ENCODE results near the gene EIF1AX. TPM values are rescaled to one million over a fixed set of nuclear protein-coding genes. Genes with fewer than 3 reads are reported as not detected.

The EIF1AX gene
- total RNA-seq, 1 donor from 2014 or later: 23.5 TPM

GRCh38 chrX:20151689-20152088 is 10.1 kb upstream of the EIF1AX start:
- peaks cover 0 to 5% (median 0%) of the 10 kb centered on the region in 3 donors for H3K27me3 ChIP-seq (ENCODE audit: control insufficient read depth in 3 of 3, insufficient read depth in 3 of 3, low read length in 3 of 3)
- no peak overlapping the region for H3K4me3 ChIP-seq (ENCODE audit: low read length in 3 of 3)
- peaks cover 16 to 17% (median 17%) of the 10 kb centered on the region in 3 donors for H3K36me3 ChIP-seq (ENCODE audit: control insufficient read depth in 3 of 3, insufficient read depth in 3 of 3, low read length in 3 of 3)

GRCh38 chrX:20149326-20149725 is 7.7 kb upstream of the EIF1AX start:
- Histone ChIP-seq H3K4me3 (ENCODE audit: low read length in 3 of 3) (no peak overlapping the region), H3K9ac (ENCODE audit: low read depth in 1 of 3, low read length in 3 of 3) (no peak overlapping the region), H3K9me3 (ENCODE audit: control insufficient read depth in 3 of 3, low read length in 3 of 3) (no peaks in the 10 kb centered on the region), H3K27me3 (ENCODE audit: control insufficient read depth in 3 of 3, insufficient read depth in 3 of 3, low read length in 3 of 3) (peaks cover 0 to 5% (median 0%) of the 10 kb centered on the region in 3 donors), H3K4me1 (ENCODE audit: control insufficient read depth in 3 of 3, insufficient read depth in 3 of 3, low read length in 3 of 3) (no peaks in the 10 kb centered on the region), H3K36me3 (ENCODE audit: control insufficient read depth in 3 of 3, insufficient read depth in 3 of 3, low read length in 3 of 3) (peaks cover 1 to 6% (median 4%) of the 10 kb centered on the region in 3 donors), H3K27ac (ENCODE audit: low read depth, low read length) (no peak overlapping the region)

More at GRCh38 chrX:20151689-20152088, 10.1 kb upstream of the EIF1AX start:
- H3K27ac ChIP-seq (ENCODE audit: low read depth, low read length): no peak overlapping the region
- H3K4me1 ChIP-seq (ENCODE audit: control insufficient read depth in 3 of 3, insufficient read depth in 3 of 3, low read length in 3 of 3): no peaks in the 10 kb centered on the region
- no peaks in the 10 kb centered on the region for H3K9me3 ChIP-seq (ENCODE audit: control insufficient read depth in 3 of 3, low read length in 3 of 3)
- H3K9ac ChIP-seq (ENCODE audit: low read depth in 1 of 3, low read length in 3 of 3): no peak overlapping the region

GRCh38 chrX:20147561-20147960 is 5.9 kb upstream of the EIF1AX start:
- peaks cover 0 to 5% (median 0%) of the 10 kb centered on the region in 3 donors for H3K27me3 ChIP-seq (ENCODE audit: control insufficient read depth in 3 of 3, insufficient read depth in 3 of 3, low read length in 3 of 3)
- H3K36me3 ChIP-seq (ENCODE audit: control insufficient read depth in 3 of 3, insufficient read depth in 3 of 3, low read length in 3 of 3): peaks cover 0 to 4% (median 4%) of the 10 kb centered on the region in 3 donors
- H3K9ac ChIP-seq (ENCODE audit: low read depth in 1 of 3, low read length in 3 of 3): no peak overlapping the region
- H3K4me3 ChIP-seq (ENCODE audit: low read length in 3 of 3): no peak overlapping the region
- no peak overlapping the region for H3K27ac ChIP-seq (ENCODE audit: low read depth, low read length)
- H3K9me3 ChIP-seq (ENCODE audit: control insufficient read depth in 3 of 3, low read length in 3 of 3): no peaks in the 10 kb centered on the region
- H3K4me1 ChIP-seq (ENCODE audit: control insufficient read depth in 3 of 3, insufficient read depth in 3 of 3, low read length in 3 of 3): no peaks in the 10 kb centered on the region

- Histone ChIP-seq H3K36me3 (ENCODE audit: control insufficient read depth in 3 of 3, insufficient read depth in 3 of 3, low read length in 3 of 3) (no peaks in the 10 kb centered on the region), H3K27ac (ENCODE audit: low read depth, low read length) (no peak overlapping the region), H3K4me3 (ENCODE audit: low read length in 3 of 3) (no peak overlapping the region), H3K4me1 (ENCODE audit: control insufficient read depth in 3 of 3, insufficient read depth in 3 of 3, low read length in 3 of 3) (peaks cover 4 to 7% (median 6%) of the 10 kb centered on the region in 3 donors), H3K27me3 (ENCODE audit: control insufficient read depth in 3 of 3, insufficient read depth in 3 of 3, low read length in 3 of 3) (peaks cover 0 to 5% (median 0%) of the 10 kb centered on the region in 3 donors), H3K9me3 (ENCODE audit: control insufficient read depth in 3 of 3, low read length in 3 of 3) (no peaks in the 10 kb centered on the region), H3K9ac (ENCODE audit: low read depth in 1 of 3, low read length in 3 of 3) (no peak overlapping the region)
Measured at GRCh38 chrX:20144491-20144890, 2.9 kb upstream of the EIF1AX start.

GRCh38 chrX:20143561-20143960 is 1.9 kb upstream of the EIF1AX start:
- no peak overlapping the region for H3K4me3 ChIP-seq (ENCODE audit: low read length in 3 of 3)
- H3K4me1 ChIP-seq (ENCODE audit: control insufficient read depth in 3 of 3, insufficient read depth in 3 of 3, low read length in 3 of 3): peaks cover 4 to 12% (median 12%) of the 10 kb centered on the region in 3 donors
- H3K36me3 ChIP-seq (ENCODE audit: control insufficient read depth in 3 of 3, insufficient read depth in 3 of 3, low read length in 3 of 3): no peaks in the 10 kb centered on the region
- no peak overlapping the region for H3K27ac ChIP-seq (ENCODE audit: low read depth, low read length)
- H3K9ac ChIP-seq (ENCODE audit: low read depth in 1 of 3, low read length in 3 of 3): no peak overlapping the region
- H3K27me3 ChIP-seq (ENCODE audit: control insufficient read depth in 3 of 3, insufficient read depth in 3 of 3, low read length in 3 of 3): peaks cover 0 to 5% (median 0%) of the 10 kb centered on the region in 3 donors
- no peaks in the 10 kb centered on the region for H3K9me3 ChIP-seq (ENCODE audit: control insufficient read depth in 3 of 3, low read length in 3 of 3)

- Histone ChIP-seq H3K27me3 (ENCODE audit: control insufficient read depth in 3 of 3, insufficient read depth in 3 of 3, low read length in 3 of 3) (peaks cover 0 to under 1% (median 0%) of the 10 kb centered on the region in 3 donors), H3K27ac (ENCODE audit: low read depth, low read length) (no peak overlapping the region), H3K9me3 (ENCODE audit: control insufficient read depth in 3 of 3, low read length in 3 of 3) (no peaks in the 10 kb centered on the region), H3K4me3 (ENCODE audit: low read length in 3 of 3) (no peak overlapping the region), H3K36me3 (ENCODE audit: control insufficient read depth in 3 of 3, insufficient read depth in 3 of 3, low read length in 3 of 3) (peaks cover 0 to 3% (median 0%) of the 10 kb centered on the region in 3 donors), H3K4me1 (ENCODE audit: control insufficient read depth in 3 of 3, insufficient read depth in 3 of 3, low read length in 3 of 3) (peaks cover 4 to 12% (median 12%) of the 10 kb centered on the region in 3 donors), H3K9ac (ENCODE audit: low read depth in 1 of 3, low read length in 3 of 3) (no peak overlapping the region)
Measured at GRCh38 chrX:20143111-20143510, 1.5 kb upstream of the EIF1AX start.

GRCh38 chrX:20140420-20140819 is 1.2 kb downstream of the EIF1AX start:
- Histone ChIP-seq H3K36me3 (ENCODE audit: control insufficient read depth in 3 of 3, insufficient read depth in 3 of 3, low read length in 3 of 3) (peaks cover 0 to 22% (median 9%) of the 10 kb centered on the region in 3 donors), H3K9me3 (ENCODE audit: control insufficient read depth in 3 of 3, low read length in 3 of 3) (no peaks in the 10 kb centered on the region), H3K4me1 (ENCODE audit: control insufficient read depth in 3 of 3, insufficient read depth in 3 of 3, low read length in 3 of 3) (peaks cover 6 to 12% (median 12%) of the 10 kb centered on the region in 3 donors), H3K9ac (ENCODE audit: low read depth in 1 of 3, low read length in 3 of 3) (peak overlapping the region in 1 of 3 donors; percentile 97), H3K4me3 (ENCODE audit: low read length in 3 of 3) (peak overlapping the region; percentile 81 to 91 (median 85)), H3K27ac (ENCODE audit: low read depth, low read length) (no peak overlapping the region), H3K27me3 (ENCODE audit: control insufficient read depth in 3 of 3, insufficient read depth in 3 of 3, low read length in 3 of 3) (no peaks in the 10 kb centered on the region)

- peak overlapping the region in 2 of 3 donors; percentile 85 to 91 for H3K4me3 ChIP-seq (ENCODE audit: low read length in 3 of 3)
- H3K9me3 ChIP-seq (ENCODE audit: control insufficient read depth in 3 of 3, low read length in 3 of 3): no peaks in the 10 kb centered on the region
- H3K4me1 ChIP-seq (ENCODE audit: control insufficient read depth in 3 of 3, insufficient read depth in 3 of 3, low read length in 3 of 3): peaks cover 6 to 12% (median 12%) of the 10 kb centered on the region in 3 donors
- H3K36me3 ChIP-seq (ENCODE audit: control insufficient read depth in 3 of 3, insufficient read depth in 3 of 3, low read length in 3 of 3): peaks cover 0 to 24% (median 9%) of the 10 kb centered on the region in 3 donors
- peak overlapping the region in 1 of 3 donors; percentile 97 for H3K9ac ChIP-seq (ENCODE audit: low read depth in 1 of 3, low read length in 3 of 3)
- no peak overlapping the region for H3K27ac ChIP-seq (ENCODE audit: low read depth, low read length)
- H3K27me3 ChIP-seq (ENCODE audit: control insufficient read depth in 3 of 3, insufficient read depth in 3 of 3, low read length in 3 of 3): no peaks in the 10 kb centered on the region
Measured at GRCh38 chrX:20139966-20140365, 1.7 kb downstream of the EIF1AX start.

GRCh38 chrX:20135944-20136343 is 5.7 kb downstream of the EIF1AX start:
- Histone ChIP-seq H3K4me3 (ENCODE audit: low read length in 3 of 3) (no peak overlapping the region), H3K4me1 (ENCODE audit: control insufficient read depth in 3 of 3, insufficient read depth in 3 of 3, low read length in 3 of 3) (peaks cover 6 to 12% (median 12%) of the 10 kb centered on the region in 3 donors), H3K36me3 (ENCODE audit: control insufficient read depth in 3 of 3, insufficient read depth in 3 of 3, low read length in 3 of 3) (peaks cover 0 to 44% (median 27%) of the 10 kb centered on the region in 3 donors), H3K9ac (ENCODE audit: low read depth in 1 of 3, low read length in 3 of 3) (no peak overlapping the region), H3K9me3 (ENCODE audit: control insufficient read depth in 3 of 3, low read length in 3 of 3) (no peaks in the 10 kb centered on the region), H3K27ac (ENCODE audit: low read depth, low read length) (no peak overlapping the region), H3K27me3 (ENCODE audit: control insufficient read depth in 3 of 3, insufficient read depth in 3 of 3, low read length in 3 of 3) (no peaks in the 10 kb centered on the region)

GRCh38 chrX:20132666-20133065 is 9.0 kb downstream of the EIF1AX start:
- H3K9ac ChIP-seq (ENCODE audit: low read depth in 1 of 3, low read length in 3 of 3): no peak overlapping the region
- no peak overlapping the region for H3K27ac ChIP-seq (ENCODE audit: low read depth, low read length)
- no peaks in the 10 kb centered on the region for H3K27me3 ChIP-seq (ENCODE audit: control insufficient read depth in 3 of 3, insufficient read depth in 3 of 3, low read length in 3 of 3)
- H3K36me3 ChIP-seq (ENCODE audit: control insufficient read depth in 3 of 3, insufficient read depth in 3 of 3, low read length in 3 of 3): peaks cover 3 to 60% (median 31%) of the 10 kb centered on the region in 3 donors
- no peak overlapping the region for H3K4me3 ChIP-seq (ENCODE audit: low read length in 3 of 3)
- no peaks in the 10 kb centered on the region for H3K9me3 ChIP-seq (ENCODE audit: control insufficient read depth in 3 of 3, low read length in 3 of 3)
- H3K4me1 ChIP-seq (ENCODE audit: control insufficient read depth in 3 of 3, insufficient read depth in 3 of 3, low read length in 3 of 3): peaks cover 0 to 2% (median 0%) of the 10 kb centered on the region in 3 donors
